GM04503 (cell line): ENCODE measurements around the gene ATPAF2.

ENCODE experiments used
- DNase-seq: peaks from one replicate; pipeline ENCODE4 v3.0.0-alpha.2; 2012; ENCODE audit warnings: low read depth

Gene ATPAF2

DNA sequence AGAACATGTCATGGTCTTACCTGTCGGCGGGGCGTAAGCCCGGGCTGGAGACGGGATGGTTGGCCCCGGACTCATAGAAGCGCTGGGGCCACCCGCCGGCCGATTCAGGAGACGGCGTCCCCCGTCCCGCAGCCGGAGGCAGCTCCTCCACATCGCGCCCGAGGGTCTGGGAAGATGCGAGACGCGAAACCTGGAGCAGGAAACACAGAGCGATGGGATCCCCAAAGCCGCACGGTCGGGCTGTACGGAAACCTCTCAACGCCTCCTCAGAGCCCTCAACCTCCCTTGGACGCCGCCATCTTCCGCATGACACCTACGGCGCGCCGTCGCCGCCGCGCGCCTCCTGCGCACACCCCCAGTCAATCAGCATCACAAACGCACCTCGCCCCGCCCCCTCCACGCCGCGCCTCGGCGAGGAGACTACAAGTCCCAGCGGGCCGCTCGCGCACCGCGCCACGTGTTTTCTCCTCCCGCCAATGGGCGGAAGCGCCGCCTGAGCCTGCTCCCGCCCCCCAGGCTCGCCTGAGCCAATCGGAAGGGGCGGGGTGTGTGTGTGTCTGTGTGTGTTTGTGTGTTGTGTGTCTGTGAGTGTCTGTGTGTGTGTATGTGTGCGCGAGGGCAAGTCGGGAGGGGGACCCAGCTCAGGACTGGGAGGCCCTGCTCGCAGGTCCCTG lies at the start of gene ATPAF2, which contains the start of gene GID4:
ATPAF2 (minus strand) TSS at position 308 of the 674 bp plus-strand sequence; CDS start at position 153, 155 bp downstream.
GID4 (plus strand) TSS at position 548 of the 674 bp plus-strand sequence; CDS start at position 605, 57 bp downstream.
- DNase-seq: peak; percentile 88

- peak; percentile 50 for DNase-seq
These were observed 48.9 kb upstream of the ATPAF2 start, which contains the start of gene DRG2 for GRCh38 chr17:18087610-18088491. DRG2 (plus strand) TSS chr17:18087948; CDS start chr17:18088024, 76 bp downstream.

DNA sequence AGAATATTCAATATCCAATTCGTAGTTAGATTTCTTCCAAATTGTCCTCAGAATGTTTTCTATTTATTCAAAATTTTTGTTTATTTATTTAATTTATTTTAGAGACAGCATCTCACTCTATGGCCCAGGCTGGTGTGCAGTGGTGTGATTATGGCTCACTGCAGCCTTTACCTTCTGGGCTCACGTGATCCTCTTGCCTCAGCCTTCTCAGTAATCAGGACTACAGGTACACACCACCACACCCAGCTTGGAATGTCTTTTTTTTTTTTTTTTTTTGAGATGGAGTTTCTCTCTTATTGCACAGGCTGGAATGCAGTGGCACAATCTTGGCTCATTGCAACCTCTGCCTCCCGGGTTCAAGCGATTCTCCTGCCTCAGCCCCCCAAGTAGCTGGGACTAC lies 45.3 kb upstream of the ATPAF2 start:
- DNase-seq: no peak

- no peak for DNase-seq
These were observed 40.6 kb upstream of the ATPAF2 start for GRCh38 chr17:18079543-18079942.

DNA sequence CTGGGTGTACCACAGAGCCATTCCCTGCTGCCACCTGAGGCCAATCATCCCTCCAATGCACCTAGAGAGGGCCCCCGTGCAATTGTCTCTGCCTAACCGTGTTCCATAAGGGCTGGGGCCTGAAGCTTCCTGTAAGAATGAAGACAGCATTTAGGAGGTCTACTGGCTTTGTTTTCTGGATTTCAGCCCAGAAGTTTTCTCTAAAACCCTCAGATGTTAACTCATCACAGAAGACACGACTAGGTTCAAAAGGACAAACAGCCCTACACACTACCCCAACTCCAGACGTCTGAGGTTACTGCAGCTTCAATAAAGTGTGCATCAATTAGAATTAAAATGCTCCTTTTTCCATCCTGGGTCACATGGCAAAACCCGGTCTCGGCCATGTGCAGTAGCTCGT lies 38.0 kb upstream of the ATPAF2 start:
- DNase-seq: no peak

DNA sequence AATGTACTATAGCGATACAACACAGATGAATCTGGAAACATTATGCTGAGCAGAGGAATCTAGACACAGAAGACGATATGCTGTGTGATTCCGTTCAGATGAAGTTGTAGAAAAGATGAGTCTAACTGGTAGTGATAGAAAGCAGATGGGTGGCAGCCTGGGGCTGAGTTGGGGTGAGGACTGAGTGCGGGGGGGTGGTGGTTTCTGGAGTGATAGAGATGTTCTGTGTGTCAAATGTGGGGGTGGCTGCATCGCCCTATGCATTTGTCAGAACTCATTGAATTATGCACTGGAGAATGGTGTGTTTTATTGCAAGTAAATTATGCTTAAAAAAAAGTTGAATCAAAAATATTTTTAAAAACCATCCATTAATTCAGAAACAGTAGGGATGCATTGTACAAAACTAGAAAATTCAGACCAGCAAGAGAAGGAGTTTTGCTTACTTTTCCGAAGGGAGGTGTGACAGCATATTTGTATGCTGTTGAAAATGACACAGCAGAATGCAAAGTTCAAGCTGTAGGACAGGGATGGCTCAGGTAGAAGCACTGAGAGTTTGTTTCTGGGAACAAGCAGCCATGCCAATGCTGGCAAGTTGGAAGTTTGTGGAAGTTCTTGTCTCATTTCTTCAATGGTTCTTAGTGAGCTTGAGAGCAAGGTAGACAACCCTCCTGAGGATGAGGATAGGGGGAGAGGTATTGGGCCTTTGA lies 35.8 kb upstream of the ATPAF2 start:
- DNase-seq: no peak

DNA sequence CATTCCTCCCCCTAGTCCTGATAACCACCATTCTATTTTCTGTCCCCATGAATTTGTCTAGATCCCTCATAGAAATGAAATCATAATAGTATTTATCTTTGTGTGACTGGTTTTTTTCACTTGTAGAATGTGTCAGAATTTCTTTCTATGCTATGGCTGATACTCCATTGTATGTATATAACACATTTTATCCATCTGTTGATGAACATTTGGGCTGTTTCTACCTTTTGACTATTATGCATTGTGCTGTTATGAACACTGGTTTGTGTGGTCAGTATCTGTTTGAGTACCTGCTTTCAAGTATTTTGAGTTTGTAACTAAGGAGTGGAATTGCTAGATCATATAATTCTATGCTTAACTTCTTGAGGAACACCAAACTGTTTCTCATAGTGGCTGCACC lies 32.8 kb upstream of the ATPAF2 start:
- no peak for DNase-seq

DNA sequence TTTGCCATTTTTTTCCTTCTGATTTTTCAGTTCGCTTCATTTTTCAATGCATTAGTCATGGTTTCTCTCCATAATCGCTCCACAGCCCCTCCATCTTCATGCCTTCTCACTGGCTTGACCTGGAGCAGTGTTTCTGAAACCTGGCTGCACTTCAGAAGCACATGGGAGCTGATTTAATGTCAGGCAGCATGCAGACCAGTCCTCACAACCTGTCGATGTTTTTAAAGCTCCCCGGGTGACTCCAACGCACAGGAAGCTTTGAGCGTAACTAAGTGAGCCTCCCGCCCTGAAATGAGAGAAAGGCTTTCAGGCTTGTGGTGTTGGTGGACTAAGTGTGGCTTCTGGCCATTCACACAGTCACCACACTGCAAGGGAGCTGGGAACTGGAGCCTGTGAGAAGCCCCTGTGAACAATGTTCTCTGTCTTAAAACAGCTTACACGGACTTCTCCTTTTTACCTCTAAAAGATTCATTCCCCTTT lies 31.9 kb upstream of the ATPAF2 start:
- DNase-seq: no peak

DNA sequence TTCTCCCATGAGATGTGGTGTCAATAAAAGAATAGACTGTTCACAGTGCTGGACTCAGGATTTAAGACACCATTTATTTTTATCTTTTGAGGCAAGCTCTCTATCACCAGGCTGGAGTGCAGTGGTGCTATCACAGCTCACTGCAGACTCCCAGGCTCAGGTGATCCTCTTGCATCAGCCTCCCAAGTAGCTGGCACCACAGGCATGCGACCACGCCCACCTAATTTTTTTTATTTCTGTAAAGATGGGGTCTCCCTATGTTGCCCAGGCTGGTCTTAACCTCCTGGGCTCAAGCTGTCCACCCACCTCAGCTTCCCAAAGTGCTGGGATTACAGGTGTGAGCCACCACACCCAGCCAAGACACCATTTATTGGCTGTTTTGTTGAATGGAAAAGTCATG lies 30.1 kb upstream of the ATPAF2 start:
- DNase-seq: no peak

GRCh38 chr17:18066866-18067265 lies 27.9 kb upstream of the ATPAF2 start:
- DNase-seq: no peak

DNA sequence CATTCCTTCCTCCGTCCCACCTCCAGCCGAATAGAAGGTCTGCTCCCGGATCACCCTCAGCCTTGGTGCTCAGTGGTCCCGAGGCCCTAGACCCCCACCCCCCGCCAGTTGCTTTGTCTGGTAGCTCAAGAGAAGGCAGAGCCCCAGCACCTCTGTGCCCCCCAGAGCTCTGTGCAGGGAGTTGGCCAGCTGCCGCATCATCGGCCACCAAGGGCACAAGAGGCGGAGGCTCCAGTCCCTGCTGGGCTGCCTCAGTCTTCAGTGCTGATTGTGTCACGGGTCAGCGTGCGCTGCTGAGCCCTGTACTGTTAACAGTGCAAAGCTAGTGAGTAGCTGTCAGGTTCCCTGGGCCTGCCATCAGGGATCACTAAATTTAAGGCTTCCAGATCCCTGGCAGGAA lies 26.6 kb upstream of the ATPAF2 start:
- DNase-seq: no peak

- no peak for DNase-seq
These were observed 25.1 kb upstream of the ATPAF2 start for GRCh38 chr17:18064053-18064452.

- DNase-seq: no peak
These were observed 20.3 kb upstream of the ATPAF2 start for GRCh38 chr17:18059283-18059682.

GRCh38 chr17:18056214-18056613 lies 17.2 kb upstream of the ATPAF2 start:
- DNase-seq: no peak

- no peak for DNase-seq
These were observed 16.6 kb upstream of the ATPAF2 start for GRCh38 chr17:18055597-18055996.

DNA sequence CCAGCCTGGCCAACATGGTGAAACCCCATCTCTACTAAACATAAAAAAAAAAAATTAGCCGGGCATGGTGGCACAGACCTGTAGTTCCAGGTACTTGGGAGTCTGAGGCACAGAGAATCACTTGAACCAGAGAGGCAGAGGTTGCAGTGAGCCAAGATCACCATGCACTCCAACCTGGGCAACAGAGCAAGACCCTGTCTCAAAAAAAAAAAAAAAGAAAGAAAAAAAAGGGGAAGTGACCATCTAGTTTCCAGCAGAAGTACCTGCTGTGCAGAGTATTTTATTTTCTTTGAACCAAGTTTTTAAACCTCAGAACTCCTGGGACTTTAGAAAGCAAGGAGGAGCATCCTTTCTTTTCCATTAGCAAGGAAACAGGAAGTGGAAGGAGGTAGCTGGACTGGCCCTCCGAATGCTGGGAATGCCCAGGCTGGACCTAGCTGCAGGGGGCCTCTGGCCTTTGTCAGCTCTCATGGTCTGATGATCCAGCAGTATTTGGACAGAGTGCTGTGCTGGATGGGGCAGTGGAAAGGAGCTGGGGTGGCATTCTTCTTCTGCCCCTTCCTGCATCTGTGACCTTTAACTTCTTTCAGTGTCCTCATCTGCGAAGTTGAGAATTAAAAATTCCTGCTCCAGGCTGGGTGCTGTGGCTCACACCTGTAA lies 6.9 kb upstream of the ATPAF2 start:
- no peak for DNase-seq

GRCh38 chr17:18044609-18045008 lies 5.6 kb upstream of the ATPAF2 start:
- no peak for DNase-seq

GRCh38 chr17:18043491-18043890 lies 4.5 kb upstream of the ATPAF2 start:
- no peak for DNase-seq

DNA sequence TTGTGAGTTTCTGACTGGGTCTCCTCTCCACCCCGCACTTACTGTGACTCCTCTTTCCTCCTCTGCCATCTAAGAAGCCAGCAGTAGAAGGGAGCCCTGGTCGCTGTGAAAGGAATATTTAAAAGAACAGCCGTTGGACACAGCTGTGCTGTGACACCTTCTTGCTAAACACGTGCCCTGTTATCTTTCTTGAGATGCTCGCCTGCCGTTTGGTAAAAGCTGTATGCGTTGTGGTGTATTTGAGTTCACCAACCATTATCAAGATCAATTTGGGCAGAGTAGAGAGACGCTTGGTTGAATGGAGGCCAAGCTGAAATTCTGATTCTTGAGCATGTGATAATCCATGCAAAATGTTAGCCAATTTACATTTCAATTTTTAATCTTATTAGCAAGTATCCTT lies 4.0 kb upstream of the ATPAF2 start:
- DNase-seq: no peak

- DNase-seq: peak; percentile 71
These were observed 2.8 kb upstream of the ATPAF2 start for GRCh38 chr17:18041776-18042175.

- no peak for DNase-seq
These were observed 1.4 kb upstream of the ATPAF2 start for GRCh38 chr17:18040261-18040858.
